GM19099 (cell line): ENCODE data around the gene MICALL2.

Experiments used
- POLR2A ChIP-seq: IDR thresholded peaks from 3 replicates; pipeline ENCODE4 v1.6.1; 2011; ENCODE audit warnings: low read depth; ENCODE audit not compliant: insufficient read length; ENCODE audit errors: extremely low read depth

Gene MICALL2

GRCh38 chr7:1411414-1411813 is 47.9 kb downstream of the MICALL2 start:
- no peak for TF ChIP-seq POLR2A

DNA sequence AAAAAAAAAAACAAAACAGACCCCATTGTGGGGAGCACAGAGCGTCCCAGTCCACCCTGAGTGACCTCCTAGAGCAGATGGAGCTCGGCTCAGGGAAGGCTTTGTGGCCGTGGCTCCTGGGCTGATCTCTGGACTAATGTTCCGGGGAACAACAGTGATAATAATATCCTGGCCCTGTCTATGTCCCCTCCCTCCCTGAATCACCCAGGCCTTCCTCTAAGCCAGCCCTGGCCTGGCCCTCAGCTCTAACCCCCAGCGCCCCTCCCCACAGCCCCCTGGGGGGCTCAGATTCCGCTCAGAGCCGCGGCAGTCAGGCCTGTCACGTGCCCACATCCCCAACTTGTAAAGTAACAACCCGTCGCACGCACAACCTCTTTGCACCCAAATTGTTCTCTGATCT is 48.3 kb downstream of the MICALL2 start:
- TF ChIP-seq POLR2A, result no peak

- TF ChIP-seq POLR2A, result no peak
Measured at GRCh38 chr7:1409555-1409954, 49.7 kb downstream of the MICALL2 start.

- no peak for TF ChIP-seq POLR2A
Measured at GRCh38 chr7:1408466-1408865, 50.8 kb downstream of the MICALL2 start.

DNA sequence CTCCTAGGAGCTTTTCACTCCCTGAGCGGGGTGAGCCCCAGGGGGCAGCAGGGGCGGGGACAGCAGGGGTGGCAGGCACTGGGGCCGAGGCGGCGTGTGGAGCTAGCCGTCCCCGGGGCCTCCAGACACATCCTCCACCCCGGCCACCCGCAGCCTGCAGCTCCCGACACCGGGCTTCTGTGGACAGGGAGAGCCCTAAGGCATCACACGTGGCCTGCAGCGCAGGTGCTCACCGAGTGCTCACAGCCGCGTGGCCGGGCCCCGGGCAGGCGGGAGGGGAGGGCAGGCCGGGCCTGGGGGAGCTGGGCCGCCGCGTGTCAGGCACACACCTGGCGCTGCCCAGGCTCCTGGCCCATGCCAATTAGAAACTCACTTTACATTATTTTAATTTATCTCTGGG is 51.4 kb downstream of the MICALL2 start:
- no peak for TF ChIP-seq POLR2A

DNA sequence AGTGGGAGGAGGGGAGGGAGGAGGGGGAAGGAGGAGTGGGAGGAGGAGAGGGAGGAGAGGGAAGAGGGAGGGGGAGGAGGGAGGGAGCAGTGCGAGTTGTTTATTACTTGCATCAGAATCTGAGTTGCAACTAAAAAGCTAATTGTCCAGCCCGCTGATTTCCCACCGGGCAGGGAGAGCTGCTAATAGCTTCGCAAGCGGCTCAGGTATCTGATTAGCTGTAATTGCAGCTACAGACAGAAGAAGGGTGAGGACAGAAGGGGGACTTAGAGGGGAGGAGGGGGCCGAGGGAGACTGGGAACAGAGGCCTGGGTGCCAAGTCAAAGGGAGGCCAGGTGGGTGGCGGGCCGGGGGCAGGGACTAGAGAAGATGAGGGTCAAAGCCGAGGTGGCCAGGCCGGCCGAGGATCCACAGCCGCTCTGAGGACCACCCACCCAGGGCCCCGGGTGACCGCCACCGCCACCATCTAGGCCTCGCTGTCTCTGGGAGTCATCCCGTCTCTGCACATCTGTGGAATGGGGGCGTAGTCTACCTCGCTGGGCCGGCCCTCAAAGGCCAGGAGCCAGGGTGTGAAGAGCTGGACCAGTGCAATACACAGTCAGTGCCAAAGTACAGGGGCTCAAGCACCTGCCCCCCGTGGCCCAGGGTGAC is 54.2 kb downstream of the MICALL2 start:
- no peak for TF ChIP-seq POLR2A

- TF ChIP-seq POLR2A, result no peak
Measured at GRCh38 chr7:1404460-1404809, 54.8 kb downstream of the MICALL2 start.

GRCh38 chr7:1403638-1404459 is 55.4 kb downstream of the MICALL2 start:
- TF ChIP-seq POLR2A, result no peak

- TF ChIP-seq POLR2A, result no peak
Measured at GRCh38 chr7:1402791-1403637, 56.3 kb downstream of the MICALL2 start.

GRCh38 chr7:1402110-1402790 is 57.0 kb downstream of the MICALL2 start:
- TF ChIP-seq POLR2A, result no peak

DNA sequence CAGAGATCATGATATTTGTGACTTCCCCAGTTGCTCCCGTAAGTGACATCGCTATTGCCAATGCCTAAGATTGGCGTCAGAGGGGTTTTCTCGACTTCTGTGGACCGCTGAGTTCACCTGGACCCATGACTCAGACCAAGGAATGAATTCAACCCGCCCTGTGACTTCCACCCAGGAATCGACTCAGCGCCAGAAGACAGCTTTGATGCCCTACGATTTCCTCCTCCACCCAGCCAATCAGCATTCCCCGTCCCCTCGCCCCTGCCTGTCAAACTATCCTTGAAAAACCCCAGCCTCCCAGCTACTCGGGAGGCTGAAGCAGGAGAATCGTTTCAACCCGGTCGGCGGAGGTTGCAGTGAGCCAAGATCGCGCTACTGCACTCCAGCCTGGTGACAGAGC is 58.3 kb downstream of the MICALL2 start:
- no peak for TF ChIP-seq POLR2A

DNA sequence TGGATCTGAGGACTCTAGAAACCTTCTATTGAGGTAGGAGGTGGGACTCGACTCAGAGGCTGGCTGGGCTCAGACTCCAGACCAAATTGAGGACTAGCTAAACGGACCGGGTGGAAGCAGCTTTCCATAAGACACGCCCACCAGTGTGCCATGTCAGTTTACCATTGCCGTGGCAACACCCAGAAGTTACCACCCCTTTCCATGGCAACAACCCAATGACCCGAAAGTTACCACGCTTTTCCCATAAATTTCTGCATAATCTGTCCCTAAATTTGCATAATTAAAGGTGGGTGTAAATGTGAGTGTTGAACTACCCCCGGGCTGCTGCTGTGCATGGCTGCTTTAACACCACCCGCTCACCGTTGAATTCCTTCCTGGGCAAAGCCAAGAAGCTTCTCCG is 58.9 kb downstream of the MICALL2 start:
- no peak for TF ChIP-seq POLR2A

- no peak for TF ChIP-seq POLR2A
Measured at GRCh38 chr7:1397491-1398327, 61.6 kb downstream of the MICALL2 start.

GRCh38 chr7:1396195-1396594 is 63.1 kb downstream of the MICALL2 start:
- TF ChIP-seq POLR2A, result no peak

DNA sequence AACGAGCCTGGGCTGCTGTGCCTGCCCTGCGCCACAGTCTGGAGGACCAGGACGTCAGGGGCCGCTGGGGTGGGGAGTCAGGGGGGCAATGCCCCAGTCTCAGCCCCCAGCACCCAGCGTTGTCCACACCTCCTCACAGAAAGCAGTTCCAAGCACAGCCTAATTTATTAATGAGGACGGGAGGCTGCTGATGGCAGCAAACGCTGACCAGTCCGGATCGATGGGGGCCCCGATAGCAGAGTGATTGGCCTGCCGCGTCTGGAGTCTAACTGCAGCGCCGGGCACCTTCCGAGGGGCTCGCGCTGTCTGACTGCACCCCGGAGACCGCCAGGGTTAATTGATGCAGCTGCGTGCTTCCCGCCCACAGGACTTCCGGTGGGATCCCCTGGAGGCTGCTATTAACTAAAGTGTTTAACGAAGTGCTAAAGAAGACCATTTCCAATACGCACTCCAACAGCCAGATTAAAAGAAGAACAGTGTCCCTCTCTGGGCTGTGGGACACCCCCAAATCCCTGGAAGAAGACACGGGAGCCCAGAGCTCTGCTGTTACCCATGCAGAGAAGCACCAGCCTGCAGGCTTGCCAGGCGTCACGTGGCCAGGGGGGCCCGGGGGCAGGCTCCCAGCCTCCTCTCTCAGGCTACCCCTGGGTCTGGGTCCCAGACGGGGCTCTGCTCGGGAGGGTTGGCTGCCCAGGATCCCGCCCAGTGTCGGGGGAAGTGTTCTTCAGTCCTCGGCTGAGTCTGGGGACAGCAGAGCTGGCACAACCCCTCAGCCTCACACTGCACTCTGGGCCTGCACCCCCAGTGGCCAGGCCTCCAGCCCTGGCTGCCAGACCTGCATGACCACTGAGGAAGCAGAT is 63.8 kb downstream of the MICALL2 start:
- no peak for TF ChIP-seq POLR2A
